NCI-H1694 treated with DMSO at 0.1 percent for 48 hours (cell line): Measurements from ENCODE around the gene RASGRP4.
"Not testable (repeated sequence)": the region's sequence is repeated elsewhere in the genome, so short reads cannot be mapped to it uniquely, and the experiment has no call there.

ENCODE experiments used
- DNase-seq: peaks from one replicate; lab custom pipeline; 2025; lab: John Stamatoyannopoulos, UW

Gene RASGRP4

DNA sequence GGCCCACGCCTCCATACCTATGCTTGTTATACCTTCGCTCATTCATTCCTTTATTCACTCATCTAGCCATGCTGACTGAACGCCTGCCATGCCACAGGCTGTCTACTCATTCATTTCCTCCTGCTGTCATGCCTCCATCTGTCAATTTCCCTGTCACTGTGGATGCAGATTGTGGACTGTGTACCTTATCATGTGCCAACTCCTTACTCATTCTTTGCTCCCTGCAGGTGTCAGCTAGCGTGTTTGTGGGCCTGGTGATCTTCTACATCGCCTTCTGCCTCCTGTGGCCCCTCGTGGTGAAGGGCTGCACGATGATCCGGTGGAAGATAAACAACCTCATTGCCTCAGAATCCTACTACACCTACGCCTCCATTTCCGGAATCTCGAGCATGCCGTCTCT lies 55.7 kb downstream of the RASGRP4 start:
- DNase-seq, result peak; percentile 78

GRCh38 chr19:38369584-38369983 lies 56.4 kb downstream of the RASGRP4 start:
- DNase-seq, result no peak

DNA sequence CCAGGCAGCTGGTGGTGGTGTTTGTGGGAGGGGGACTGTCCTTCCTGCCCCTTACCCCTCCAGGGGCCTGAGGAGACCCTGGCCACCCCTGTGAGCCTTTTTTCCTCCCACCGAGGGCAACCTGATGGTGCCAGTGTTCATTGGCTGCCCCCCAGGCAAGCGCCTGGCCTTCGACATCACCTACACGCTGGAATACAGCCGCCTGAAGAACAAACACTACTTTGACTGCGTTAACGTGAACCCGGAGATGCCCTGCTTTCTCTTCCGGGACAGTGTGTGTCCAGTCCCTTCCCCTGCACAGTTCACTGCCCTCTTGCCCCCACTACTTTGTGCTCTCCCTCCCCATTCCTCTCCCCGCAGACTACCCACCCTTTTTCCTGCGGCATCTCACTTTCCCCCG lies 59.0 kb downstream of the RASGRP4 start:
- DNase-seq, result no peak

DNA sequence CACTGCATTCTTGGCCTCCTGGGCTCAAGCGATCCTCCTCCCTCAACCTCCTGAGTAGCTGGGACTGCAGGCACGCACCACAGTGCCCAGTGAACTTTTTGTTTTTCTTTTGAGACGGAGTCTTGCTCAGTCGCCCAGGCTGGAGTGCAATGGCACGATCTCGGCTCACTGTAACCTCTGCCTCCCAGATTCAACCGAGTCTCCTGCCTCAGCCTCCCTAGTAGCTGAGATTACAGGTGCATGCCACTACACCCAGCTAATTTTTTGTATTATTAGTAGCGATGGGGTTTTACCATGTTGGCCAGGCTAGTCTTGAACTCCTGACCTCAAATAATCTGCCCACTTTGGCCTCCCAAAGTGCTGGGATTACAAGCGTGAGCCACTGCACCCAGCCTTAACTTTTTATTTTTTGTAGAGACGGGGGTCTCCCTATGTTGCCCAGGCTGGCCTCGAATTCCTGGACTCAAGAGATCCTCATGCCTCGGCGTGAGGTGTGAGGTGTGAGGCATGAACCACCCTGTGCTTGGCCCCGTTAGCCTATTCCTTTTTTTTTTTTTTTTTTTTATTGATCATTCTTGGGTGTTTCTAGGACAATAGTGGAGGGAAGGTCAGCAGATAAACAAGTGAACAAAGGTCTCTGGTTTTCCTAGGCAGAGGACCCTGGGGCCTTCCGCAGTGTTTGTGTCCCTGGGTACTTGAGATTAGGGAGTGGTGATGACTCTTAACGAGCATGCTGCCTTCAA lies 62.9 kb downstream of the RASGRP4 start:
- DNase-seq, result not testable (repeated sequence)

GRCh38 chr19:38362076-38362945 lies 63.7 kb downstream of the RASGRP4 start:
- DNase-seq, result peak; percentile 52

DNA sequence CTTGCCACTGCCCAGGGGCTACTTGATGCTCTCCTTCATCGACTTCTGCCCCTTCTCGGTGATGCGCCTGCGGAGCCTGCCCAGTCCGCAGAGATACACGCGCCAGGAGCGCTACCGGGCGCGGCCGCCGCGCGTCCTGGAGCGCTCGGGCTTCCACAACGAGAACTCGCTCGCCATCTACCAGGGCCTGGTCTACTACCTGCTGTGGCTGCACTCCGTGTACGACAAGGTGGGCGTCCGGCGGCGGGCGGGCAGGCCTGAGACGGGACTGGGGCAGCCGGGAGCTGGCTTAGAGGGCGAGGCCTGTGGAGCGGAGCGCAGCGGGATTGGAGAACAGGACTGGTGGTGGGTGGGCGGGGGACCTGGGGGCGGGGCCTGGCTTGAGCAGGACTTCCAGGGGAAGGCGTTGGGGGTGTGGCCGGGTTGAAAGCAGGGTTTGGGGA lies 64.4 kb downstream of the RASGRP4 start:
- peak; percentile 80 for DNase-seq

DNA sequence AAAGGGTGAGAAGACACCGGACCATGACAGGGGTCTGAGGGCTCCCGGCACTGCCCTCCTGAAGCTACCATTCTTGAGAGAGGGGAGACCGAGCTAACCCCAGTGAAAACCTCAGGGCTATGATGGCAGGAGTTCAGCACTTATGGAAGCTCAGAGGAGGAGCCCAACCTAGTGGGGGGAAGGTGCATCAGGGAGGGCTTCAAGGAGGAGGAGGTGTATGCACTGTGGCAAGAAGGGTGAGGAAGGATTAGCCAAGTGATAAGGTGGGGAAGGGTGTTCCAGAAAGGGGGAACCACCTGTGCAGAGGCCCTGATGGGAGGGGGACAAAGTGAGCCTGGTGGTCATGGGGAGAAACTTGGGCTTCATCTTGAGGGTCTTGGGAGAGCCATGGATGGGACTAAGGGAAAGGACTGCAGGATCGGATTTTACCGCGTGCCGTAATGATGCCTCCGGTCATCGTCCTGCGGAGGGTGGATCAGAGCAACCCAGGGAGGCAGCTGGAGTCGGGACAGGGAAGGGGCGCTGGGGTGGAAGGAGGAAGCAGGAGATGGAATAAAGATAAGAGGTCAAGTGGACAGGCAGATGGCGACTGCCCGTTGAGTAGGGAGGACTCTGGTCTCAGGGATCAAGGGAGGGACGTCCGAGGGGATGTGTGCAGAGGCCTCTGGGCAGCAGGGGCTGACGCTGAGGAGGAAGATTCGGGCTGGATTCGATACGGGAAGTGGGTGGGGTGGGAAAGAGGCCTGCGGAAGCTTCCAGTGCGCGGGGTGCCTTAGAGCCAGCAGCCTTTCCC lies 65.0 kb downstream of the RASGRP4 start:
- no peak for DNase-seq

GRCh38 chr19:38360351-38360750 lies 65.7 kb downstream of the RASGRP4 start:
- DNase-seq, result no peak

GRCh38 chr19:38359242-38360021 lies 66.6 kb downstream of the RASGRP4 start:
- no peak for DNase-seq
